Esophagus mucosa (tissue), 1 donor: ENCODE results near the gene IMPA2. TPM values are rescaled to one million over a fixed set of nuclear protein-coding genes. Genes with fewer than 3 reads are reported as not detected.
"Not testable (repeated sequence)": the region's sequence is repeated elsewhere in the genome, so short reads cannot be mapped to it uniquely, and the experiment has no call there.

Experiments used
- ATAC-seq: fragments of 200-7000 bp; cut with Tn5 transposase; one replicate; pipeline ENCODE4 v1.9.1; 2020
- total RNA-seq: library from RNA; stranded (reverse); gene quantifications from one replicate; pipeline ENCODE4 v1.2.4, GENCODE V29; 2023
- donor health status: DM: yes; HTN: yes; CAD: no.

Gene IMPA2
- total RNA-seq, 1 donor from 2014 or later, result 140 TPM

DNA sequence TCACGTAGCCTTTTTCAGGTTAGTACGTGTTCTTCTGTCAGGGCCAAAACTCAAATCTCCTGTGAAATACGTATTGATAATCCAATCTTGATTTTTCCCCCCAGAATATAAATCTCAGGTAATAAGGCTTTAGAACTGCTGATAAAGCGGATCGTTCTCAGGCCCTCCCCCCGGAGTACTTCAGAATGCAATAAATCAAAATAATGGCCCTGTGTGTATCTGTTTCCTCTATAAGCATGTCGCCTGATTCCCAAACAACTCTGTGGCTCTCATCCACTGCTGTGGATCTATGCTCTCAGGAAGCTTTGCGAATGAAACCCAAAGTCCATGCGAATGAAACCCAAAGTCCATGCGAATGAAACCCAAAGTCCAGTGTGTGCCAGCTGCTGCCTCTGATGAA is 49.4 kb downstream of the IMPA2 start:
- no peak for ATAC-seq

DNA sequence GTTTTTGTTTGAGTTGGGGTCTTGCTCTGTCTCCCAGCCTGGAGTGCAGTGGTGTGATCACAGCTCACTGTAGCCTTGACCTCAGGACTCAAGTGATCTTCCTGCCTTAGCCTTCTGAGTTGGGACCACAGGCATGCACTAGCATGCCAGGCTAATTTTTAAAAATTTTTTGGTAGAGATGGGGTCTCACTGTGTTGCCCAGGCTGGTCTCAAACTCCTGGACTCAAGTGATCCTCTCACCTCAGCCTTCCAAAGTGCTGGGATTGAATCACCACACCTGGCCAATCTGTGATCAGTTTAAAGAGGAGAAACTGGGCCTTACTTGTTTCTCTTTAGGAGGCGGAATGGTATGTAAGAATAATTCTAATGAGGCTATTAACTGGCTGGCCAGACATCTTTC is 49.9 kb downstream of the IMPA2 start:
- no peak for ATAC-seq

DNA sequence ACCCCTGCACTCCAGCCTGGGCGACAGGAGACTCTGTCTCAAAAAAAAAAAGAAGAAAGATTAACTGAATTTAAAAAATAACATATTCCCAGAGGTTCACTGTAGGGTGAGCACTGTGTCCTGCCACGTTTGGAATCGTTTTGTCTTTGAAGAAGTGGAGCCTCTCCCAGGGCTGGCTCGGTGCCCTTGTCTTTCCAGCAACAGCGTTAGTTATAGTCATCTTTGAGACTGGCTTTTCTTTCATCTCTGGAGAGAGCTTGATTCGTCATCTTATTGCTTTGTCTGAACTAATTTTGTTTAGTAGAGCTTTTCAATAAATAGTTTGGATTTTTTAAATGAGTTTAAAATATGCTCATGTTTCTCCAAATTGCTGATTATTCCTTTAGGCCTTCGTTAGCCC is 50.5 kb downstream of the IMPA2 start:
- peak; percentile 42 for ATAC-seq

DNA sequence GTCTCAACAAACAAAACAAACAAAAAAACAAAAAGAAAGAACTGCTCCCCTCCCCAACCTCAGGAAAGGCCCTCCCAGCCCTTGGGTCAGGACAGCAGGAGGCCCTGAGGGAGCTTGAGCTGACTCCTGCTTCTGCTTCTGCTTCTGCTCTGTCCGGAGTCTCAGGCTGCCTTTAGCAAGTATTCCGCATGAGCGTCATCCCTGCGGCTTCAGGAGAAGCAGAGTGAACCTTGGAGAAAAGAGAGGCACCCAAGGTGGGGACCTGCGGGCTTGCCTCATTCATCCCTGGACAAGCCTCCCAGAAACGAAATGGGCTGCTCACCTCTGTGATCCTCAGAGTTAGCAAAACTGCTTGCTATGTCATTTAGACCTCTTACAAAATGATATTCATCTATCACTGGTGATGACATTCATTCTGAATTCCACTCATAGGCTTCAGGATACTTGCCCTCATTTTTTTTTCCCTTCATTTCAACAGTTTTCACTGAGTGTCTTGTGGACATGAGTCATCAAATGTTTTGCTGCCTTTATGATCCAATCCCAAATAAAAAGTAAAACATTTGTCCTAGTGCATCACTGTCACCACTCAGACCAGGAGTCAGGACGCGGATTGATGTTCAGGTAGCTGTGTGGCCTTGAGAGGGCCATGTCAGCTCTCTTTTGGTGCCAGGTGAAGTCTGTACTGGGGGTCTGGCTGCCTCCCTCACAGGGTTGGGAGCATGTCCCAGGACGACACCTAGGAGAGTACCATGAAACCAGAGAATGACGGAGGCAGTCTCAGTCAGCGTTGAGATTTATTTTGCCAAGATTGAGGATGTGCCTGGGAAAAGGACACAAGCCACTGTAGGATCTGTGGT is 51.7 kb downstream of the IMPA2 start:
- ATAC-seq, result no peak

DNA sequence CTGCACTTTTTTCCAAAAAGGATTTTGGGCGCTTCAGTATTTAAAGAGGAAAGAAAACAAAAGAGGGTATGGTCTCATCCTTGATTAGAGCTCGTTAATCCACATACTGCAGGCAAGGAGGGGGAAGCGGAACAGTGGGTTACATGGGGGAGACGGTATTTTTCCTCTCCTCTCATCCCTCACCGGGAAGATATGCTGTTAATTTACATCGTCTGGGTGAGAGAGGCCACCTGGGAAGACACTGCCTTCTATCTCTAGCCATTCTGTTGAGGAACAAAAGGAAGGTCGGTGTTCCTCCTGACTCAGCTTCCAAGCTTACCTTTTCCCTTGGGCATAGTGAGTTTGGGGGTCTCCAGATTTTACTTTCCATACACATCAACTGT is 52.3 kb downstream of the IMPA2 start:
- ATAC-seq, result no peak

DNA sequence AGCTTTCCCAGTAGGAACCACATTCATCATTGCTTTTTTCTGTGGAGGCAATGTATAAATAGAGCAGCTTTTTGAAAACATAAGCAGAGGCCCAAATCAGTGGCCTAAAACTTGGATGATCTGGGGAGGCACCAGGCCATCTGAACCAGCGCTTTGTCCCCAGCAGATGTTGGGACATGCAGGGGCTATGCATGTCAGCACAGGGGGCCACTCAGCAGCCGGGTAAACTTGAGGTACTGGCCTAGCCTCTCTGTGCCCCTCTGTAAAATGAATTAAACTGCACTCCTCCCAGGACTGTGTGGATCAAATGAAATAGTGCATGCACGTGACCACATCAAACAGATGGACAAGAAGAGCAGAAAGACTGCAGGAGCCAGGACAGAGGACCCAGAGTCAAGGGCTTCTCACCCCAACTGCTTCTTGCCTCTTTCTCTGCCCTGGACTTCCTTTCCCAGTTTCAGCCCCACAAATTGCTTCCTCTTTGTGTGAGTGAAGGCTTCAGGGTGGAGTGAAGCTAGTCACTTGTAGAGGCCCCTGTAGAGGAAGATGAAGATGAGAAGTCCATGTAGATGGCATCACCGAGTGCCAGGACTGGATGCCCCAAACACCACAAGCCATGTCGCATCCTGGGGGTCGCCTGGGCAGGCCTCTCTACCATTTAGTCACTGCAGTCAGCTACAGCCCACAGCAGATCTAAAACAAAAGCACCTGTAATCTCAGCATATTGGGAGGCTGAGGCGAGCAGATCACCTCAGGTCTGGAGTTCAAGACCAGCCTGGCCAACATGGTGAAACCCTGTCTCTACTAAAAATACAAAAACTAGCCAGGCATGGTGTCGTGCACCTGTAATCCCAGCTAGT is 53.2 kb downstream of the IMPA2 start:
- ATAC-seq, result no peak

DNA sequence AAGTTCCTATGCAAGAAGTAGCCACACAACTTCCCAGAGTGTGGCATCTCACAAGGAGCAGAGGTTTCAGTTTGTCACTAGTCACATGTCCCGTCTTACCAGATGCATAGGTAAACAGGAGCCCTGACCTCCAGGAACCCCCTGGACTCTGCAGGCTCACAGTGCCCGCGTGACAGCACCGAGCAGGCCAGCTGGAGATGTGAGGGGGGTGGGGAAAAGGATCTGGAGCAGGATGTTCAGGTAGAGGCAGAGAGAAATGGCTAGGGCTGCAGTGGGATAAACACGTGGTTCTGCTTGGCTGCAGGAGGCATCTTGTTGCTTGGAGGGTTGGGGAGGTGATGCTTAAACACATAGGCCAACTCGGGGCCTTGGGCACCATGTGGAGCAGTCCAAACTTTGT is 54.2 kb downstream of the IMPA2 start:
- no peak for ATAC-seq

DNA sequence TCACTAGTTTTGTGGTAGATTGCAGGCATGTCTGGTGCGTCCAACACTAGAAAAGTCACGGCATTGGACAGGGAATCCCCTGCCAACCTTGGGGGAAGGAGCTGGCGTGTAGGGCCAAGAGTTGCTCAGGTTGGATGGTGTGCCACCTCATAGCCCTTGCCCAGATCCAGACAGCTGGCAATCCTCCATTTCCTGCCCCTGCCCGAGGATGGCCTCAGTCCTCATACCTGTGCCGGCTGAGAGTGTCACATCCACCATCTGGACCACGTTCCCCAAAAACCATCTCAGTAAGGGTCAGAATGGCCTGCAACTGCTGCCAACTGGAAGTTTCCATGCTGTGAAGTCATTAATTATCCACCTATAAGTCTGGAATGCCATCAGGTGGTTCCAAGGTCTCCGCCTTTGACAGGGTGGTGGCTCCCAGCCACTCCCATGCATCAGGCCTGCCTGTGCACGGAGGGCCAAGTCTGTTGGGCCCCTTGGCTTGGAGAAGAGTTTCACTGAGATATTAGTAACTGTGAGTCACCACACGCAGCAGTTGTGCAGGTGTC is 55.0 kb downstream of the IMPA2 start:
- peak; percentile 63 for ATAC-seq

DNA sequence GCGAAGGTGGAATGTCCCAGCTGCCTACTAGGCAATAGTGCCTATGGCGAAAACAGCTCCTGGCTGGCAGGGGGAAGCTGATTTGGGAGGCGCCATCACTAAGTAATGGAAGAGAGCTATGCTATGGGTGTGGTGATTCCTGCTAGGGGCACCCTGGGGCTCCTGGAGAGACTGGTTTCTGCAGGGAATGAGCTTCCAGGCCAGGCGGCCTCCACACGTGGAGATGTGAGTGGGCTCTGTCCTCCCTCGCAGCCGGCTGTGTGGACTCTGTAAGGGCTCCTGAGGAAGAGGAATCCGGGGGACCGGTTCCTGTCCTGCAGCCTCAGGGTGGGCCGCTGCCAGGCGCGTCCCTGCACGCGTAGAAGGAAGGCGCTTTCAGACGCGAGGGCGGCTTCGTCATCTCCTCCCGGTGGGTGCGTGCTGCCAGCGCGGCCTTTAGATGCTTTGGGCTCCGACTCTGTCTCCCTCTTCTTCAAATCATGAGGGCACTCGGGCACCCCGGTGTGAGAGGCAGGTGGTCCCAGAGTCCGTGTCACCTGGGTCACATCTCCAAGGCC is 56.9 kb downstream of the IMPA2 start:
- peak; percentile 57 for ATAC-seq

DNA sequence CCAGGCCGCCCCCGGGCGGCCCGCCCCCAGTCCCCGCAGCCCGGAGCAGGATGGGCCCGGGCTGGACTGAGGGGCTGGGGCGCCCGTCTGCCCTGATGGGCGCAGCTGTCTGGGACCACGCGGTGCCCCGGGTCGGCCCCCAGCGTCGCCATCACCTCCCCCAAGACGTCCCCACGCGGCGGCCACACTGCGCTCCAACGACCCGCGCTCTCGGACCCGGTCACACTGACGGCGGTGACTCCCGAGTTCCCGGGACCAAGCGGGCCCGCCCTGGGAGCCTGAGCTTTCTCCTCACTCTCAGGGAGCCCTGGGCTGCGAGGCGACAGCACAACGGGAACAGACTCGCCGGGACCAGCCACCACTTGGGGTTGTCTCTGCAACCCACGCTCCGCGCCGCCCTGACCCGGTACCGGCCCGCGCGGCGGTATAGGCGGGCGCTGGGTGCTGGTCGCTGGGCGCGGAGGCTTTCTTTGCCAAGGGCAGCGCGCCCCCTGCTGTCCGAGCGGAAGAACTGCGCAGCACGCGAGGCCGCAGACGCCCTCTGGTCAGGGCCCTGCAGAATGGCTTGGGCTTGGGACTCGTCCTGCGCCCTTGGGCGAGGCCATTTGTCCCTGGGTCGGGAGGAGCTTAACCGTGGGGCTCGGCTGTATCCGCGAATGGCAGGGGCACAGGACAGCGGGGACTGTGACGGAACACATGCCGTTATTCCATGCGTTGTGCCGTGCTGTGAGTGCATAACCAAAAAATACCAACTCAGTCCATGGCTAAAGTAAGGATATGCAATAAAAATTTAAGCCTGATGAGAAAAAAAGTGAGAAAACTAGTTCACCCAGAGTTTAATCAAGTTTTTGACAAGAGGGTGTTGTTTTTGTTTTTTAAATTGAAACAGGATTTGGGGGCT is 57.6 kb downstream of the IMPA2 start:
- ATAC-seq, result peak; percentile 82

DNA sequence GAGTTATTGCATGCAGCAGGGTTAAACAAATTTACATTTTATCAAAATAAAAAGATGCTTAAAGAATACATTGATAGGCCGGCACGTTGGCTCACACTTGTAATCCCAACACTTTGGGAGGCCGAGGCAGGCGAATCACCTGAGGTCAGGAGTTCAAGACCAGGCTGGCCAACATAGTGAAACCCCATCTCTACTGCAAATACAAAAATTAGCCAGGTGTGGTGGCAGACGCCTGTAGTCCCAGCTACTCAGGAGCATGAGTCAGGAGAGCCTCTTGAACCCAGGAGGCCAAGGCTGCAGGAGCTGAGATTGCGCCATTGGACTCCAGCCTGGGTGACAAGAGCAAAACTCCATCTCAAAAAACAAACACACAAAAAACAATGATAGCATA is 58.2 kb downstream of the IMPA2 start:
- ATAC-seq, result not testable (repeated sequence)

DNA sequence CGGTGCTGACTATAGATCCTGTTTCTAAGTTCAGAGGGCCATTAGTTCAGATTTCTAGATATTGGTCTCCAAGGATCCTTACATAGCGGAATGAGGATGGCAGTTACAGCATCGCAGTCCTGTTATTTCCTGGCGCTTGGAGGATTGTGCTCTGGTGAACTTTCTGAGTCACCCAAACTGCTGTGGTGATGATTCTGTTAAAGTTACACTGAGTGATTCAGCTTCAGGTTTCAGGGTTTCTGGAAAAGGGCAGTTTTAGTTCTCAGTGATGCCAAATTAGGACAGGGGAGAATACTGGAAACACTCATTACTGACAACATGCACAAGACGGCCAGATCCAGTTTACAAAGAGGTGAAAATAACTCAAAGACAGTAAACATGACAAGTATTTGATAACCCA is 60.3 kb downstream of the IMPA2 start:
- ATAC-seq, result no peak

DNA sequence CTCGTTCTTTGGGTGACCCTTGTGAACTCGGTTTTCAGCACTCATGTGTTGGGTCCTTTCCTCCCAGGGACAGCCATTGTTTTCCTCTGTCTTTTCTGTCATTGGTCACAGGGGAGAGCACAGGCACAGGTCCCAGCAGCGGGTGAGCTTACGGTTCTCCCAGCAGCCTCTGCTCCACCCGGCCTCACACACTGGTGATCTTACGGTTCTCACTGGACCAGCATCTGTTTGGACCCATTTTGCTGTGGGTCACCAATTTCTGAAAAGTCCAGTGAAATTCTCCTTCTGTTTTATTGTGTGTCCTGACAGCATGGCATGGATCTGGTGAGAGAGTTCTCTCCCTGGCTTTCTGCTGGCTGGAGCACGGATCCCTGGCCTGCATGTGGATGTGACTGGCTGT is 62.5 kb downstream of the IMPA2 start:
- no peak for ATAC-seq

DNA sequence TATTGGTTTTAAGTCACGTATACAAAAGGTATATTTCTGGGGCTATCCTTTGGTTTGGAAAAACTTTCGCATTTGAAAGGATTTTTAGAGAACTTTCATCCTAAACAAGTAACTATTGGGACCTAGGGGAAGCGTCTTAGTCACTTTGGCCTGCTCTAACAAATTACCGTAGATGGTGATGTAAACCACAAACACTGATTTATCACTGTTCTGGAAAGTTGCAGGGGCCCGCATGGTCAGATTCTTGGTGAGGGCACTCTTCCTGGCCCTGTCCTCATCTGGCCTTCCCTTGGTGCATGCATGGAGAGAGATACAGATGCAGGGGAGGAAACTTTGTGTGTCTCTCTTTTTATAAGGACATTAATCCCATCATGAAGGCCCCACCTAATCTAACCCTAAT is 63.3 kb downstream of the IMPA2 start:
- no peak for ATAC-seq

DNA sequence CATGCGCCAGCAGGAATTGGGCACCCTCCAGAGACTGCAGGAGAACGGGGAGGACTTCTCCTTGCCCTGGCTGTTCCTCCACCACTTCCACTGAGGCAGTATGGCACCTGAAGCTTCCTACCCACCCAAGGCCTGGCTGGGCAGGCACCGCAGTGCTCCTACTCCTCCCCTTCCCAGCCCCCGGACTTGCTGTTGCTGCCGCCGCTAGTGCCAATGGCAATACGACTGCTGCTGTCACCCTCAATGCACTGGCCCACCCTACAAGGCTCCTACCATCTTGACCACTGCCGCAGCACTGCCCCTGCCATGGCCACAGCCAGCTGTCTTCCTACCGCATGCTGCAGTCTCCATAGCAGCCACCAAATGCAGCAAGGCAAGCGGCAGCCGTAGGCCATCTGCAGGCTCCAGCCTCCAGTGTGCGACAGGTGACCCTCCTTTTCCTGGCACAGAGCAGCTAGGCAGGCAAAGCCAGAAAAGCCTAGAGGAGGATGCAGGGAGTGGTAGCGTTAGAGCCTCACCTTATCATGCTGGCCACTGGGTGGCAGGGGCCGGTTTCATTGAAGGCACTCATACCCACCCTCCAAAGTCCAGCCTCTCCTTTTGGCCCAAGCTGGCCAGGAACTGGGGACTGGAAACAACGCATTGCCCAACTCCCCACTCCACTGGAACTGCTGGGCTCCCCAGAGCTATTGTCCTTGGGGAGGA is 64.9 kb downstream of the IMPA2 start:
- ATAC-seq, result peak; percentile 2

DNA sequence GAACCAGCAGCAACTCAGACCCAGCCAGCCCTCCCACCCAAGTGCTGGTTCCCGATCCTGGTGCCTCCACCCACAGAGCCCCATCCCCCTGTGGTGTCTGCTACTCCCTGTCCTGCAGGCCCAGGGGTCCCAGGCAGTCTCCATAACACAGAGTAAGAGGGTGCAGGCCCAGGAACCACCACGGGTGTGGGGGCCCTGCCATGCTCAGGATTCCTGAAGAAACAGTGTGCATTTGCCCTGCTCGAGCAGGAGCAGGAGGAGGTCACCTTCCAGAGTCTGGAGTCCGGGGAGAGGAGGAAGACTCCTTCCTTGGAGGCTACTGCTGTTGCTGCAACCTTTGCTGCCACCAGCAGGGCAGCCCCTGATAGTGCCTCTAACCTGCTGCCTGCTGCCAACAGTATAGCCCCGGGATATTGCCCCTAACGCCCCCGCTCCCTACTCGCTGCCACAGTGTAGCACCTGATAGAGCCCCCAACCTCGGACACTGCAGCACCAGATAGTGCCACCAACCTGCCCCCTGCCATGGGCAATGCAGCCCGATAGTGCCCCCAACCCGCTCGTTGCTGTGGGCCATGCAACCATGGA is 65.5 kb downstream of the IMPA2 start:
- peak; percentile 12 for ATAC-seq

DNA sequence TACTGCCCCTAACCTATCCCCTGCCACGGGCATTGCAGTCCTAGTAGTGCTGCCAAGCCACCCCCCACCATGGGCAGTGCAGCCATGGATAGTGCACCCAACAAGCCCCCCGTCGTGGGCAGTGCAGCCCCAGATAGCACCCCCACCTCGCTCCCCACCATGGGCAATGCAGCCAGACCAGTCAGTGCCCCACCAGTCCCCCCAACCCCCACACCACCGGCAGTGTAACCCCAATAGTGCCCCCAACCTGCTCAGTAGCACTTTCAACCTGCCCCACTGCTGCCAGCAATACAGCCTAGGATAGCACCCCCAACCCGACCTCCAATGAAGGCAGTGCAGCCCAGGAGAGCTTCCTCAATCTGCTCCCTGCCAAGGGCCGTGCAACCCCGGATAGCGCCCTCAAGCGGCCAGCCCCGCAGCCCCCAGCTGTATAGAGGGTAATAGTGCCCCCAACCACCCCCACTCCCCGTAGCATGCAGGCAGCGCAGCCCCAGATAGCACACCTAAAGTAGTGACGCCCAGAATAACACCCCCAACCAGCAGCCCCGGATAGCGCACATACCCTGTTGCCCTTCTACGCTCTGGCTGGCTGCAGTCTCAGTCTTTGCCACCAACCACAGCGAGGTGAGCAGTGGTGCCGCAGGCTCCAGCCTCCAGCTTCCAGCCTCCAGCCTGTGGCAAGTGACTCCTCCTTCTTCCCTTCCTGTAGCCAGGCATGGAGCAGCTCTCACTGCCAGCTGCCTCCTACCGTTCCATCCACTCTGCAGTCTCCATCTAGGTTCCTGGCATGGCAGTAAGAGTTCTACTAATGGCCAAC is 66.9 kb downstream of the IMPA2 start:
- ATAC-seq, result no peak

DNA sequence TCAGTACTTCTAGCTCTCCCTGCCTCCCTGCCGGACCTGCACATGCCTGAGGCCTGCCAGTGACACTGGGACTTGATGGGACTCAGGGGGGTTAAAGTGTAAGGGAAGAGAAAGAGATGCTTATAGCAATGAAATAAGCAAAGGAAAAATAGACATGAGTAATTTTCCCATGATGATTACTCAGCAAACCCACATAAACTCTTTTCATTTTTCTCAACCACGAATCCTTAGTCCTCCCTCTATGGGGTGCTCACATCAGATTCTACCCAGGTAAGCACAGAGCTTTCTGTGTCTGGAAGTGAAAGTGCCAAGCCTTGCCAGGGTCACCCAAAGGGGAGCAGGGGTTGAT is 67.5 kb downstream of the IMPA2 start:
- no peak for ATAC-seq

DNA sequence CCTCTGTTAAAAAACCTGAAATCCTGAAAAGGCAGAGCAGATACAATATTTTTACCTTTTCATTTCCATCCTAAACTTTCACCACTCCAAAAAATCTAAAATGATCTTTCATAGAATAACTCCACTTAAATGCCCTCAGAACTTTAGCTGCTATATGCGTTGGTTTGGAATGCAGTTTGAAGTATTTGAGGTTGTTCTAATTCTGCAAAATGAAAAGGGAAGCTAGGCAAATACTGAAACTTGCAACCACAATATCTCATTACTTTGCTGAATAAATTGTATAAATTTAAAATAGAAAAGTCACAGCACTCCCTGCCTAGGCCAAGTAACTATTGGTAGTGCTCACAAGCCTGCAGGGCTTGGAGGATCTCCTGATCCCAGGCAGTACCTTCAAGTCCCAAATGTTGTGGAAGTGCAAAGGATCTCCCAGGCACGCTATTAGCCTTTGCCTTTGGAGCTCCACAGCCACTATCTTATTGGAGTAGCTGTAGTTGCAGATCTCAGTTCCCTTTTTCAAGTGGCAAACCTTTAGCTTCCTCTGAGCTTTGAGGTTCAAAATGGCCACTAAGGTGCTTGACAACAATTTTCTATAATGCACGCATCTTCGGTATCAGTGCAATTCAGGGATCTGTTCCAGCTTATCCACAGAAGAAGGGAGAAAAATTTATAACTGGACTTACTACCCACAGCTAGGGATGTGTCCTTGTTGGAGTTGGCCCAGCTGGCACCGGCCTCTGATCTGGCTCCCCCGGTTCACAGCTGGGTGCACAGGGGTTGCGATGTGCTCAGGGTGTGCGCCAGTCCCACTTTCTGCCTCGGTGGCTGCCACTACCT is 68.9 kb downstream of the IMPA2 start:
- no peak for ATAC-seq
